ENCODE results near the gene MED8.

DNA sequence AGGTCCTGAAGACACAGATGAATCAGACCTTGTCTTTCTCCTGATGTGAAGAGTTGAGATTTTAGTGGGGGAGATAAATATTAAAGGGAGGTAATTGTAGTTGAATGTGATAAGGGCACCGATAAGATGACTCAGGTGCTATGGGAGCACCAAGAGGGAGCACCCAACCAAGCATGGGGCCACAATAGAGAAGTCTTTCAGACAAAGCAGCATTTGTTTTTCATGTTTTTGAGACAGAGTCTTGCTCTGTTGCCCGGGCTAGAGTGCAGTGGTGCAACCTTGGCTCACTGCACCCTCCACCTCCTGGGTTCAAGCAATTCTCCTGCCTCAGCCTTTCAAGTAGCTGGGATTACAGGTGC is 16.3 kb upstream of the MED8 start:
- TF ChIP-seq EZH2 (IDR thresholded peaks at IDR 0.05; ENCODE audit: insufficient read depth, low read length) = no peak
- TF ChIP-seq, protein P1, sequence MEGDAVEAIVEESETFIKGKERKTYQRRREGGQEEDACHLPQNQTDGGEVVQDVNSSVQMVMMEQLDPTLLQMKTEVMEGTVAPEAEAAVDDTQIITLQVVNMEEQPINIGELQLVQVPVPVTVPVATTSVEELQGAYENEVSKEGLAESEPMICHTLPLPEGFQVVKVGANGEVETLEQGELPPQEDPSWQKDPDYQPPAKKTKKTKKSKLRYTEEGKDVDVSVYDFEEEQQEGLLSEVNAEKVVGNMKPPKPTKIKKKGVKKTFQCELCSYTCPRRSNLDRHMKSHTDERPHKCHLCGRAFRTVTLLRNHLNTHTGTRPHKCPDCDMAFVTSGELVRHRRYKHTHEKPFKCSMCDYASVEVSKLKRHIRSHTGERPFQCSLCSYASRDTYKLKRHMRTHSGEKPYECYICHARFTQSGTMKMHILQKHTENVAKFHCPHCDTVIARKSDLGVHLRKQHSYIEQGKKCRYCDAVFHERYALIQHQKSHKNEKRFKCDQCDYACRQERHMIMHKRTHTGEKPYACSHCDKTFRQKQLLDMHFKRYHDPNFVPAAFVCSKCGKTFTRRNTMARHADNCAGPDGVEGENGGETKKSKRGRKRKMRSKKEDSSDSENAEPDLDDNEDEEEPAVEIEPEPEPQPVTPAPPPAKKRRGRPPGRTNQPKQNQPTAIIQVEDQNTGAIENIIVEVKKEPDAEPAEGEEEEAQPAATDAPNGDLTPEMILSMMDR (IDR thresholded peaks at IDR 0.05; ENCODE audit: insufficient read depth, low read depth, low read length) = no peak

All from astrocyte (in vitro differentiated cells and primary cell).